Measurements from ENCODE around the gene ITIH3.
"Not testable (repeated sequence)": the region's sequence is repeated elsewhere in the genome, so short reads cannot be mapped to it uniquely, and the experiment has no call there.

The ITIH3 gene, protein sequence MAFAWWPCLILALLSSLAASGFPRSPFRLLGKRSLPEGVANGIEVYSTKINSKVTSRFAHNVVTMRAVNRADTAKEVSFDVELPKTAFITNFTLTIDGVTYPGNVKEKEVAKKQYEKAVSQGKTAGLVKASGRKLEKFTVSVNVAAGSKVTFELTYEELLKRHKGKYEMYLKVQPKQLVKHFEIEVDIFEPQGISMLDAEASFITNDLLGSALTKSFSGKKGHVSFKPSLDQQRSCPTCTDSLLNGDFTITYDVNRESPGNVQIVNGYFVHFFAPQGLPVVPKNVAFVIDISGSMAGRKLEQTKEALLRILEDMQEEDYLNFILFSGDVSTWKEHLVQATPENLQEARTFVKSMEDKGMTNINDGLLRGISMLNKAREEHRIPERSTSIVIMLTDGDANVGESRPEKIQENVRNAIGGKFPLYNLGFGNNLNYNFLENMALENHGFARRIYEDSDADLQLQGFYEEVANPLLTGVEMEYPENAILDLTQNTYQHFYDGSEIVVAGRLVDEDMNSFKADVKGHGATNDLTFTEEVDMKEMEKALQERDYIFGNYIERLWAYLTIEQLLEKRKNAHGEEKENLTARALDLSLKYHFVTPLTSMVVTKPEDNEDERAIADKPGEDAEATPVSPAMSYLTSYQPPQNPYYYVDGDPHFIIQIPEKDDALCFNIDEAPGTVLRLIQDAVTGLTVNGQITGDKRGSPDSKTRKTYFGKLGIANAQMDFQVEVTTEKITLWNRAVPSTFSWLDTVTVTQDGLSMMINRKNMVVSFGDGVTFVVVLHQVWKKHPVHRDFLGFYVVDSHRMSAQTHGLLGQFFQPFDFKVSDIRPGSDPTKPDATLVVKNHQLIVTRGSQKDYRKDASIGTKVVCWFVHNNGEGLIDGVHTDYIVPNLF

DNA sequence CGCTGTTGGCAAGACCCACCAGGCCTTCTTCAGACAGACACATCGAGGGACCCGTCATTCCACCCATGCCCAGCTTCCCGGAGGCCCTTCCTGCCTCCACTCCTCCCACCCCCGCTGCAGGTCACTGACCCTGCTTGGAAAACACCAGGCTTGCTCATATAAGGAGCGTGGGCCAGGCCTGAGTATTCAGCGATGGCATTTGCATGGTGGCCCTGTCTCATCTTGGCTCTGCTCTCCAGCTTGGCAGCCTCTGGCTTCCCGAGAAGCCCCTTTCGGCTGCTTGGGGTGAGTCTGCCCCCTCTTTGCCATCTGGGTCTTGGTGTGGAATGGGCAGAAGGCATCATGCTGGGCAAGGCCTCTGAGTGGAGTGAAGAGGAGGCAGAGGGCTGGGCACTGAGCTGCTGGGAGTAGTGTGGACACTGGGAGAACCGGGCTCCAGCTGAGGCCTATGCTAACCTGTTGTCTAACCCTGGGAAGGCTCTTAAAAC, at the start of gene ITIH3:
TSS of gene ITIH3 (plus strand) at position 185 of the 488 bp plus-strand sequence. CDS start at position 193, 8 bp downstream.
- no peak for DNase-seq

DNA sequence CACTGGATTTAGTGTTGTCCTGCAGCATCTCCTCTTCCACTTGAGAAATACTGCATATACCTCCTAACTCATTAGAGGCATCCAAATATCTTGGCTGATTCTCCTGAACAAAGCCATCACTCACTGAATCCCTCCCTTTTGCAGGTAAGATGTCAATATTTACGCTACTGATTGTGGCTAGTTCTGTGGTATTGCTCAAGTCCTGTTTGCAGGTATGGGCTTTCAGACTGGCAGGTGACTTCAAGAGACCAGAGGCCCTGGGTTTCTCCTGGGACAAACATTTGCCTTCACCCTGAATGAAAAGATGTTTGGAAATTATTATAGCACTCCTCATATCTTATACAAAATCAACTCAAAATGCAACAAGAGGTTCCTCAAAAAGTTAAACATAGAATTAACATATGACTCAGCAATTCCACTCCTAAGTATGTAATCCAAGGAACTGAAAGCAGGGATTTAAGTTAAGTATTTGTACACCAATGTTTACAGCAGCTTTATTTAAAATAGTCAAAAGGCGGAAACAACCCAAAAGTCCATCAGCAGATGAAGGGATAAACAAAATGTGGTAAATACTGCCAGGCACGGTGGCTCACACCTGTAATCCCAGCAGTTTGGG, 42.4 kb upstream of the ITIH3 start:
- DNase-seq, result no peak

DNA sequence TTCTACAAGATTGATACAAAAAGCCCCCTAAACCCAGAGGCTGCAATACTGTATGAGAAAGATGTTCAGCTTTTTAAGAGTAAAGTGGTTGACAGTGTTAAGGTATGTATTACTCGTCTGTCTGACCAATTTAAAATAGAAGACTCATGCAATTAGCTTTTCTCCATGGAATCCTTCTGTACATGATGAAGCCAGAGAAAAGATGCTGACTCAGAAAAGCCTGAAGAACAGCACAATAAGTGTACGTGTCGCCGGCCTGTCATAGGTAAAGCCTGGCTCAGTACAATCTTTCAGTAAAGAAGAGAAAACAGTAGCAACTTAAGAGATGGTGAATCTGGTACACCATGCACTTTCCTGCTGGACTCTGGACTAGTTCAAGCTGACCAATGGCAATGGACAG, 40.2 kb upstream of the ITIH3 start:
- DNase-seq, result no peak

DNA sequence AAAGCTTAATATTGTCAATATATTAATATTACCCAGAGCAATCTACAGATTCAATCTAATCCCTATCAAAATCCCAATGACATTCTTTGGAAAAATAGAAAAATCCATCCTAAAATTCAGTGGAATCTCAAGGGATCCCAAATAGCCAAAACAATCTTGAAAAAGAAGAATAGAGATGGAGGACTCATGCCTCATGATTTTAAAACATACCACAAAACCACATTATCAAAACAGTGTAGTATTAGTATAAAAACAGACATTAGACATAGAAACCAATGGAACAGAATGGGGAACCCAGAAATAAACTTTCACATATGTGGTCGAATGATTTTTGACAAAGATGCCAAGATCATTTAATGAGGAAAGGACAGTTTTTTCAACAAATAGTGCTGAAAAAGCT, 38.5 kb upstream of the ITIH3 start:
- no peak for DNase-seq

DNA sequence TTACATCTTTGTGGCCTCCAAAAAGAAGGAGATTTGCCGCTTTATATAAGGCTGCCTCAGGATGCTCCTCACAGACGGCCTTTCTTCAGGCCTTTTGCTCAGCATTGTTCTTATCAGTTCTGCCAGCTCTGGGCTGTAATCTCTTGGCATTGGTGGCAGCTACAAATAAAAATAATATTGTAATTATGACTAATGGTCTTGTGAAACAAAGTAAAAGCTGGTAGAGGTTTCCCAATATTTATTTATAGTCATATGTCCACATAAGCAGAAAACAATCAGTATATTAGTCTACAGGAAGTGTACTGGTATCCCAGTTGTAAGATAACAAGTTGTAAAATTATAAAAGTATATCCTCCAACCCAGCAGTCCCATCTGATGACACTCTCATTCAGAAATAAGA, 31.1 kb upstream of the ITIH3 start:
- no peak for DNase-seq

DNA sequence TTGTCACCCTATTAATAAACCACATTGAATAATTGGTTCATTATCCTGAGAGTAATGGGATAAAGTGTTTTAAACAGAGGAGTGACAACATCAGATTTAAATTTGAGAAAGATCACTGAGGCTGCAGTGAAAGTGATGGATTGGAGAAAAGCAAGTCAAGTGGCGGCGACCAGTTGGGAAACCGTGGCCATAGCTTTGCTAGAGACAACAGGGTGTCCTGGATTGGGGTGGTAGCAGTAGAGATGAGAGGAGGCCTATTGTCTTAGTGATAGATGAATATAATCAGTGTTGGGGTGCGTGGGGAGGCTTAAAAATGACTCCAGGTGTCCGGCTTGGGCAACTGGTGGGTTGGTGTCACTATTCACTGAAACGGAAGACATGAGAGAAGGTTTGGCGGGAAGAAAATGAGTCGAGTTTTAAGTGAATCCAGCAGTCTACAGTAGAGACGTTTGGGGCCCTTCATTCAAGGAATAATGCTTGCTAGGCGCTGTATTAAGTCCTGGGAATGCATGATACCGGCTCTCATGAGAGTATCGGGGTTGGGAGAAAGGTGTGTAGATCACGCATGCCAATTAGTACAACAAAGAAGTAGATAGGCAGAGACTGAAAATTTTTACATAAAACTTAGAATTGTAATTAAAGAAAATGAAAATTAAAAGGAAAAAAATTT, 24.7 kb upstream of the ITIH3 start:
- DNase-seq, result peak; percentile 22

DNA sequence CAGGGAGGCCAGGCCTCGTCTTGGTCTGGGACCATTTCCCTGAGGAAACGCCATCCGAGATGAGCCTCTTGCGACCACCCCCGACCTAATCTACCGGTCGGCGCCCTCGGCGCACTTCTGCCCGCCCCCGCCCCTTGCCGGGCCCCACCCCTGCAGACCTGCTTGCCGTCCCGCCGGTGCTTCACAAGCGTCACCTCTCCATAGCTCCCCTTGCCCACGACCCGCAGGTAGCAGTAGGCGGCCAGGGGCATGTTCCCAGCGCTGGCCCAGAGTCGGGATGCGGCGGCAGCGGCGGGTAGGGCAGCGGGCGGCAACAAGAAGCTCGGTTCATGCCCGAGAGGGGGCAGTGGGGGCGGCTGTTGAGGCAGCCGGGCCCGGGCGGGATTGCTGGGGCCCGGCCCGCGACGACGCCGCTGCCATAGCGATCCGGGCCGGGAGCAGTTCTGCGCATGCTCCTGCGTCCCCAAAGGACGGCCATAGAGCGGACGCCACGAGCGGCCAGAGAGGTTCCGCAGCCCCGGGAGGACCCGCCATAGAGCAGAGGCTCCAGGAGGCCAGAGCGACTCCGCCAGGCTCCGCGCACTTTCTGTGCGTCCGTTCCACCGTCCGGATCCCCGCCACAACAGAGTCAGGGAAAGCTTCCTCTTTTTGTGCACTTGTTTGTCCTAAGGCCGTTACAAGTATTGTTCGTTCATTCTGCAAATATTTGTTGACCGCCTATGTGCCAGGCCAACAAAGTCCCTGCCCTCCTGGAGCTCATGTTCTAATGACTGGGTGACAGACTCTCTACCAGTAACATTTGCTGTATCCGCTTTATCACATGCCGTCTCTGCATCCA, 23.9 kb upstream of the ITIH3 start, which contains the start of gene NEK4:
TSS of gene NEK4 (minus strand) at position 445 of the 838 bp plus-strand sequence. CDS start at position 251, 194 bp downstream.
- DNase-seq, result peak; percentile 96

DNA sequence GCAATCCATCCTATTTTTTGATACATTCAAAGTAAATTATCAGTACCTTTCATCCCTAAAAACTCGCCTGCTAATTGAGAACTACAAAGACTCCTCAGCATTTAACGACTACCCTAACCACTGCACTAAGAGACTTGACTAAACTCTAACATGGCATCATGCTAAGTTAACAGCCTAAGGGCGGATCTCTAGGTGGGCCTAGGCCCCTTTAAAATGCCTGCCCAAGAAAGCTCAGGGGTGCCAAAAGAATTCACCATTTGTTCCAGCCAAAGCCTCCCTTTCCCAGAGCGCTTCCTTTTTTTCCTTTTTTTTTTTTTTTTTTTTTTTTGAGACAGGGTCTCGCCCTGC, 23.3 kb upstream of the ITIH3 start:
- DNase-seq, result no peak

DNA sequence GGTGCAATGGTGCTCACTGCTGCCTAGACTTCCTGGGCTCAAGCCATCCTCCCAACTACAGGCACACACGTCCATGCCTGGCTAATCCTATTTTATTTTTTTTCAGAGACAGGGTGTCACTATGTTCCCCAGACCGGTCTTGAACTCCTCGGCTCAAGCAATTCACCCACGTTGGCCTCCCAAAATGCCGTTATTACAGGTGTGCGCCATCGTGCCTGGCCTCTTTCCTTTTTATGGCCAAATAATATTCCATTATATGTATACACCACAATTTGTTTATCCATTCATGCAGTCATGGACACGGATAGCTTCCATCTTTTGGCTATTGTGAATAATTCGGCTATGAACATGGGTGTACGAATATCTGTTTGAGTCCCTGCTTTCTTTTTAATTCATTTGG, 22.9 kb upstream of the ITIH3 start:
- no peak for DNase-seq

DNA sequence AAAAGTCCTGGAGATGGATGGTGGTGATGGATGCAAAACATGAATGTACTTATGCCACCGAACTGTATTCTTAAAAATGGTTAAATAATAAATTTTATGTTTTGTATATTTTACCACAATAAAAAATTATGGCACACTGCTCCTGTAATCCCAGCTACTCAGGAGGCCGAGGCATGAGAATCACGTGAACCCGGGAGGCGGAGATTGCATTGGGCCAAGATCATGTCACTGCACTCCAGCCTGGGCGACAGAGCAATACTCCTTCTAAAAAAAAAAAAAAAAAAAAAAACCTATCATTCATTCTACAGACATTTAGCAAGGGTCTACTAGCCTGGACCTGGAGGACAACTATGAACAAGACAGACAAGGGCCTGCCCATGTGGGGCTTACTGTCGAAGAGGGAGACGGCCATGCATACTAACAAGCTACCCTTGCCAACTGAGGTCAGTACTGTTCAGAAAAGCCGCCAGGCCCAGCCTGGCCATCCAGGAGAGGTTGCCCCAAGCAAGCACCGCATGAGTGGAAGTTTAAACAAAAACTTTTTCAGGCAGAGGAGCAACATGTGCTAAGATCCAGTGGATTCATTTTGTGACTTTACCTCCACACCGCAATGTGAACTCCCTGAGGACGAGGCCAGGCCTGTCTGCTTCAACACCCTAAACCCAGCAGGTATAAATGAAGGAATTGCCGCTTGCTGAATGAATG, 21.1 kb upstream of the ITIH3 start:
- DNase-seq, result no peak

DNA sequence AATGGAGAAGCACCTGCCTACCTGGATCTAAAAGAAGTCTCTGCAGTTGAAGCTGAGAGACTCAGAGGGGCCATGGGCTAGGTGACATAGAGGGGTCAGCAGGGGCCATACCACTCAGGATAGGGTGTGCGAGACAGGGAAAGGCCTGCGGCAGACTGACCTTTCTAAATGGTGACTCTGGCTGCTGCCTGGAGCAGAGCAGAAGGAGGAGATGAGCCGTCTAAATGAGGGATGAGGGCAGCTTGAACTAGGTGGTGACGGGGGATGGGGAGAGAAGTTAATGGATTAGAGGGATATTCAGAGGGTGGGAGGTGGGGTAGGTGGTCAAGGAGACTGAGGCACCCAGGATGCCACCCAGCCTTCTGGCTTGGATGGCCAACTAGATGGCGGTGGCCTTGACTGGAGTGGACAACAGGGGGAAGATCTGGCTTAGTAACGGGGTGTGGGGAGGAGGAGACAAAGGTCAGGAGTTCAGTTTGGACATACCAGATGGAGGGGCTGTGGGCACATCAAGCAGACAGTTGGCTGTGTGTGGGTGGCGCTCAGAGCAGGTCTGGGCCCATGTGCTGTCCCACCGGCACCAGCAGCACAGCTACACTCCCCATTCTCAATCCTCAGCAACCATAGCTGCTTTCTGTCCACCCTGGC, 20.4 kb upstream of the ITIH3 start:
- DNase-seq, result no peak

DNA sequence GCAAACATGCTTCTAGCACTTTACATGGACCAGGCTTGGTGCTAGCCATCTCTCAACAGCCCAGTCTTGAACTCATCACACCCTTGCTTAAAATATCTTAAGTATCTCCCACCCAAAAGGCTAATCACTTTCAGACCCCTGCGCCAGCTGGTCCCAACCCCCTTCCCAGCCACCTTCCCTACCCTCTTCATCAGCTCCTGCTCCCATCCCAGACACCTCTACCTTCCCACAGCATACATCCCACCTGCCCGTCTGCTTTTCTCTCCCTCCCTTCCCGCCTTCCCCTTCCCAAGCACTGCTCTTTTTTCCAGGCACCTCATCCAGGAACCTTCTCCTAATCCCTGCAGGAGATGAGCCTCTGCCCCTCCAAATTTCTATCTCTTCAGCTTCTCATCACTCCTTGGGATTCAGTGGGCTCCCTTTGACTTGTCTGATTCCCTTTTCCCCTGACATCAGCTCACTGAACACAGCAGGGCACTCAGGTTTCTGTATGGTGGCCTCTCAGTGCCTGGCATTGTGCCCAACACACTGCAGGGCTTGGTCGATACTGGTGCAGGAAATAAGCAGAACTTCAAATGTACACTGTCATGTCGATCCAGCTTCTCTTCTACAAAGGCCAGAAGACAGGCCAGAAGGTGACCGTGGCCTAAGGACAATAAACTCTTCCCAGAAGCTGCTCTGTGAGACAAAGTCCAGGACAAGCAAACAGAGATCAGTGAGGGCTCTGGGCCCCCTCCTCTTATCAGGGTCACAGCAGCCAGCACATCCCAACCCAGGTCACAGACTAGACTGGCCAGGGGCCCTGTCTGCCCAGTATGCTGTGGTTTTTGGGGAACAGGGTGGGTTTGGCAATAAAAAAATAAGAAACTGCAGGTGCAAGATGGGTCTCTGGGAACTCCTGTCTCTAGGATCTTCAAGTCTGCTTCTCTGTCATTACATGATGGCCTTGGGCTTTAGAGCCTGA, 19.4 kb upstream of the ITIH3 start:
- DNase-seq, result peak; percentile 80

DNA sequence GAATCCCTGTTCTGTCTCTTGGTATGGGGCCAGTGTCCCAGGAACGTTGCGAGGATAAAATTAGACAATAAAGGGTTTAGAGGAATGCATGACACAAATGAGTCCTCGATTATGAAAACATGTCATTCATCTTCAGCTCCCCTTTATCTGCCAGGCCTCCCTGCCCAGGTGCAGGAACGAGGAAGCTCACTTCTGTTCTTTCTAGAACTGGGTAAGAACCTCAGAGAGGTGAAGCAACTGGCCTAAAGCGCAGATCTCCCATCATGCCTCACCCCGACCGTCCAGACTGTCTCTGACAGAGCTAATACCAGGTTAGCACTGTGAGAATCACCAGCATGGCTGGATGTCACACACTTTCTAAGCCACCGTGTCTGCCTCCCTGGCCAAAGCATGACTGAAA, 18.7 kb upstream of the ITIH3 start:
- no peak for DNase-seq

DNA sequence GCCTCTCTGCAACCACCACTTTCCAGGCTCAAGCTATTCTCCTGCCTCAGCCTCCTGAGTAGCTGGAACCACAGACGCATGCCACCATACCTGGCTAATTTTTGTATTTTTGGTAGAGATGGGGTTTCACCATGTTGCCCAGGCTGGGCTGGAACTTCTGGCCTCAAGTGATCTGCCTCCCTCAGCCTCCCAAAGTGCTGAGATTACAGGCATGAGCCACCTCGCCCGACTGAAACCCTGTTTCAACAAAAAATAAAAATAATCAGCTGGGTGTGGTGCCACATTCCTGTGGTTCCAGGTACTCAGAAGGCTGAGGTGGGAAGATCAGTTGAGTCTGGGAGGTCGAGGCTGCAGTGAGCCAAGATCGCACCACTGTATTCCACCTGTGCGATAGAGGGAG, 18.1 kb upstream of the ITIH3 start:
- DNase-seq, result not testable (repeated sequence)

DNA sequence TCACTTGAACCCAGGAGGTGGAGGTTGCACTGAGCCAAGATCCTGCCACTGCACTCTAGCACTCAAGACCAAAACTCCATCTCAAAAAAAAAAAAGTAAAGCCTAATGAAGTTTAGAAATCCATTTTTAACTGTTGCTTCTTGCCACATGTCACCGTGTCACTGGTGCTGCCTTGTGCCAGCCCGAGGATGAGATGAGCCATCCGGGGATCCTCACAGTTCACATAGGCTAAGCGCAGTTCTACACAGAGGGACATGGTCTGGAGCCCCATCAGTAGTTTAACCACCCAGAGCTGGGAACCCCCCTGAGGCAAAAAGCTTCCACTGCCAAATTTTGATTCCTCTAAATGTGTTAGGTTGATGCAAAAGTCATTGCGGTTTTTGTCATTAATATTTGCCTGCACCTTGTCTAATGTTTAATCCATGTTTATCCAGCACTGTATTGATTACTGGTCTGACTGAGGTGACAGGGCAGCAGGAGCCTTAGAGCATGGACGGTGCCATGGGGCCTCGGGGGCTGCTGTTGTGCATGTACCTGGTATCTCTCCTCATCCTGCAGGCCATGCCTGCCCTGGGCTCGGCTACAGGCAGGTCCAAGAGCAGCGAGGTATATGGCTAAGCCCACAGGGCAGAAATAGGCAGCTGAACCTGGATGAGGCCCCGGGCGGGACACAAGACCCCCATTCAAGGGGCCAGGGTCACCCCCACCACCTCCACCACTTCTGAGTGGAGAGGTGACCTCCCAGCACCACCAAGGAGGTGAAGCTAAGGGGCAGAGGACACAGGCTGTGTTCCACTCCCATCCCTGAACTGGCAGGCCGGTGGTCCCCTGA, 17.3 kb upstream of the ITIH3 start, which contains the start of gene ITIH1:
TSS of gene ITIH1 (plus strand) at position 473 of the 832 bp plus-strand sequence. CDS start at position 490, 17 bp downstream.
- no peak for DNase-seq

DNA sequence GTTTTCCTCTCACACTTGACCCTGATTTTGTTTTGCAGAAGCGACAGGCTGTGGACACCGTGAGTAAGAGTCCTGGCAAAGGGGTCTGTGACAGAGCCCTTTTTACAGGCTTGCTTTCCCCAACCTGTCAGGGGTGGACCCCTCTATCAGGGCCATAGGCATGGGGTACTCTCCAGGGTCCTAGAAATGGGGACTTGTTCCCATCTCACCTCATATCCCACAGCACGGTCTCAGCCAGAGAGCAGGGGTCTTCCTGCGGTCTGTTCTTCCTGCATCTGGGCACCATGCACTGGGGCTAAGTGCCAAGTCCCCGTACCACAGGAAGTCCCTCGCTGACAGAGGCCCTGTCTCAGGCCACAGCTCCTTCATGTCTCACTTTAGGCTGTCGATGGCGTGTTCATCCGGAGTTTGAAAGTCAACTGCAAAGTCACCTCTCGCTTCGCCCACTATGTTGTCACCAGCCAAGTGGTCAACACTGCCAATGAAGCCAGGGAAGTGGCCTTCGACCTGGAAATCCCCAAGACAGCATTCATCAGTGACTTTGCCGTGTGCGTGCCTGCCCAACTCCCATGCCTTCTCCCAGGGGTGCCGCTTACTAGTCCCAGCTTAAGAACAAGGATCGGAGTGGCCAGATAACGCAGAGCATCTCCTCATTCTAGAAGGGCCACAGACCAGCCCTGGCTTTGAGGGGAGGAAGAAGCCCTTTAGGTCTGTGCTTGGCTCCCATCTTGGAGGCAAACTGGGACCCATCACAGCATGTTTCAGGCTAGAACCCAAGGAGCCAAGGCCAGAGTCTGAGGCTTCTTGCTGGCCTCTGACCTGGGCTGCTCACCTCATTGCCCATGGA, 16.4 kb upstream of the ITIH3 start:
- DNase-seq, result no peak
